GM12878 (cell line): ENCODE data around the gene WDSUB1. TPM values are rescaled to one million over a fixed set of nuclear protein-coding genes. Genes with fewer than 3 reads are reported as not detected.

Experiments used
- BMI1 ChIP-seq: fragments of 450-650 bp; IDR thresholded peaks from 2 replicates; pipeline ENCODE4 v1.6.1; 2016; ENCODE audit warnings: mild to moderate bottlenecking, moderate library complexity, borderline replicate concordance
- CBX3 ChIP-seq: fragments of 200-600 bp; sonication (generic); IDR thresholded peaks from 2 replicates; pipeline ENCODE4 v1.6.1; 2016; ENCODE audit warnings: low read depth, borderline replicate concordance
- CEBPB ChIP-seq, 2 experiments: fragments of 150-350 bp in 1 of 2; IDR thresholded peaks; 2 replicates each; pipeline ENCODE4 v1.6.1; 2012 to 2014; ENCODE audit warnings: low read depth in 2 of 2, low read length in 2 of 2, borderline replicate concordance in 1 of 2, inconsistent platforms in 1 of 2
- FOXM1 ChIP-seq: IDR thresholded peaks from 2 replicates; pipeline ENCODE4 v1.6.1; 2012; ENCODE audit warnings: low read depth, mild to moderate bottlenecking, inconsistent platforms, low read length, moderate library complexity
- GABPA ChIP-seq: IDR thresholded peaks from 2 replicates; pipeline ENCODE4 v1.6.1; 2014; ENCODE audit warnings: antibody characterized with exemption, low read depth, mild to moderate bottlenecking, inconsistent platforms
- IKZF1 ChIP-seq: fragments of 450-650 bp; conservative IDR thresholded peaks from 2 replicates; pipeline ENCODE4 v1.6.1; 2017; ENCODE audit warnings: antibody characterized with exemption, mild to moderate bottlenecking
- IRF4 ChIP-seq: IDR thresholded peaks from 2 replicates; pipeline ENCODE4 v1.6.1; 2011; ENCODE audit warnings: low read depth, low read length
- JUNB ChIP-seq: IDR thresholded peaks from 2 replicates; pipeline ENCODE4 v1.6.1; 2016; ENCODE audit warnings: antibody characterized with exemption, mild to moderate bottlenecking
- KLF5 ChIP-seq: fragments of 450-650 bp; IDR thresholded peaks from 2 replicates; pipeline ENCODE4 v1.6.1; 2014; ENCODE audit warnings: mild to moderate bottlenecking; ENCODE audit not compliant: partially characterized antibody
- LARP7 ChIP-seq: fragments of 450-650 bp; IDR thresholded peaks from 2 replicates; pipeline ENCODE4 v1.6.1; 2017; ENCODE audit warnings: mild to moderate bottlenecking
- MEF2A ChIP-seq: IDR thresholded peaks from 2 replicates; pipeline ENCODE4 v1.6.1; 2011; ENCODE audit warnings: low read depth, mild to moderate bottlenecking, low read length, moderate library complexity; ENCODE audit not compliant: insufficient read depth
- MXI1 ChIP-seq: fragments of 150-350 bp; IDR thresholded peaks from 2 replicates; pipeline ENCODE4 v1.6.1; 2011; ENCODE audit warnings: low read depth, mild to moderate bottlenecking, inconsistent platforms, low read length, improper control_type of control experiment
- NKRF ChIP-seq: fragments of 450-650 bp; conservative IDR thresholded peaks from 2 replicates; pipeline ENCODE4 v1.6.1; 2017; ENCODE audit warnings: mild to moderate bottlenecking, moderate library complexity
- POU2F2 ChIP-seq: IDR thresholded peaks from 3 replicates; pipeline ENCODE4 v1.6.1; 2011; ENCODE audit warnings: low read depth, mild to moderate bottlenecking, low read length, borderline replicate concordance
- RAD51 ChIP-seq: fragments of 450-650 bp; IDR thresholded peaks from 2 replicates; pipeline ENCODE4 v1.6.1; 2016; ENCODE audit warnings: moderate library complexity, mild to moderate bottlenecking, inconsistent platforms
- RELB ChIP-seq: fragments of 450-650 bp; IDR thresholded peaks from 2 replicates; pipeline ENCODE4 v1.6.1; 2017; ENCODE audit warnings: low read depth, mild to moderate bottlenecking, moderate library complexity
- RFX5 ChIP-seq: IDR thresholded peaks from 2 replicates; pipeline ENCODE4 v1.6.1; 2011; ENCODE audit warnings: low read depth, low read length, improper control_type of control experiment
- RUNX3 ChIP-seq: IDR thresholded peaks from 2 replicates; pipeline ENCODE4 v1.6.1; 2012; ENCODE audit warnings: low read length, inconsistent platforms
- SIN3A ChIP-seq: IDR thresholded peaks from 2 replicates; pipeline ENCODE4 v1.6.1; 2012; ENCODE audit warnings: low read depth, low read length, improper control_type of control experiment
- ZNF207 ChIP-seq: fragments of 450-650 bp; IDR thresholded peaks from 2 replicates; pipeline ENCODE4 v1.6.1; 2014; ENCODE audit warnings: antibody characterized with exemption, mild to moderate bottlenecking, borderline replicate concordance
- ZNF24 ChIP-seq: fragments of 450-650 bp; IDR thresholded peaks from 2 replicates; pipeline ENCODE4 v1.6.1; 2017; ENCODE audit warnings: antibody characterized with exemption, mild to moderate bottlenecking
- polyA plus RNA-seq, 11 experiments: library from polyadenylated mRNA; depleted of rRNA in 4 of 11; unstranded in 6 of 11; stranded (reverse) in 5 of 11; fragments of >200 nt; fragmentation: Nextera tagmentation in 4 of 11; fragmentation: Illumina TruSeq in 1 of 11; extraction: Ambion mirVana in 4 of 11; extraction: Trizol in 1 of 11; gene quantifications; 1 replicate in 1 of 11; 2 replicates in 10 of 11; pipeline versions ENCODE4 v1.2.1 to v1.2.3, GENCODE V29; 2011 to 2016; ENCODE audit warnings: inconsistent platforms in 2 of 11, missing spikeins in 2 of 11, low read depth in 1 of 11
- total RNA-seq, 4 experiments: library from RNA; depleted of rRNA in 3 of 4; stranded (reverse); fragments of >200 nt in 3 of 4; fragmentation: Illumina TruSeq in 1 of 4; extraction: Trizol in 1 of 4; gene quantifications; 2 replicates each; pipeline versions ENCODE4 v1.2.1 to v1.2.3, GENCODE V29; 2013 to 2021
- TF ChIP-seq, protein P1 (sequence below): fragments of 450-650 bp; formaldehyde crosslinking; IDR thresholded peaks from 2 replicates; pipeline ENCODE4 v1.5.0; 2022; ENCODE audit warnings: mild to moderate bottlenecking, missing genetic modification characterization

Gene WDSUB1
- total and polyA plus RNA-seq, 10 of the 15 experiments (the other 5 are each of a cell fraction or from before 2014, with no cell fraction given), result 4.4 to 12.7 (median 7.6) TPM

- no peak for TF ChIP-seq NKRF
- 0 out of 2 replicates have a peak, but pooled peaks have one; percentile 46 for TF ChIP-seq RELB
- no peak for TF ChIP-seq MEF2A
- no peak for TF ChIP-seq RAD51
- no peak for TF ChIP-seq SIN3A
- TF ChIP-seq KLF5, result no peak
- TF ChIP-seq IKZF1, result peak; percentile 39
- peak; percentile 71 for TF ChIP-seq MXI1
- TF ChIP-seq, protein P1, sequence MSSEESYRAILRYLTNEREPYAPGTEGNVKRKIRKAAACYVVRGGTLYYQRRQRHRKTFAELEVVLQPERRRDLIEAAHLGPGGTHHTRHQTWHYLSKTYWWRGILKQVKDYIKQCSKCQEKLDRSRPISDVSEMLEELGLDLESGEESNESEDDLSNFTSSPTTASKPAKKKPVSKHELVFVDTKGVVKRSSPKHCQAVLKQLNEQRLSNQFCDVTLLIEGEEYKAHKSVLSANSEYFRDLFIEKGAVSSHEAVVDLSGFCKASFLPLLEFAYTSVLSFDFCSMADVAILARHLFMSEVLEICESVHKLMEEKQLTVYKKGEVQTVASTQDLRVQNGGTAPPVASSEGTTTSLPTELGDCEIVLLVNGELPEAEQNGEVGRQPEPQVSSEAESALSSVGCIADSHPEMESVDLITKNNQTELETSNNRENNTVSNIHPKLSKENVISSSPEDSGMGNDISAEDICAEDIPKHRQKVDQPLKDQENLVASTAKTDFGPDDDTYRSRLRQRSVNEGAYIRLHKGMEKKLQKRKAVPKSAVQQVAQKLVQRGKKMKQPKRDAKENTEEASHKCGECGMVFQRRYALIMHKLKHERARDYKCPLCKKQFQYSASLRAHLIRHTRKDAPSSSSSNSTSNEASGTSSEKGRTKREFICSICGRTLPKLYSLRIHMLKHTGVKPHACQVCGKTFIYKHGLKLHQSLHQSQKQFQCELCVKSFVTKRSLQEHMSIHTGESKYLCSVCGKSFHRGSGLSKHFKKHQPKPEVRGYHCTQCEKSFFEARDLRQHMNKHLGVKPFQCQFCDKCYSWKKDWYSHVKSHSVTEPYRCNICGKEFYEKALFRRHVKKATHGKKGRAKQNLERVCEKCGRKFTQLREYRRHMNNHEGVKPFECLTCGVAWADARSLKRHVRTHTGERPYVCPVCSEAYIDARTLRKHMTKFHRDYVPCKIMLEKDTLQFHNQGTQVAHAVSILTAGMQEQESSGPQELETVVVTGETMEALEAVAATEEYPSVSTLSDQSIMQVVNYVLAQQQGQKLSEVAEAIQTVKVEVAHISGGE (CRISPR knock-in tag), result no peak
- no peak for TF ChIP-seq ZNF24
- TF ChIP-seq ZNF207, result no peak
- no peak for TF ChIP-seq GABPA
- peak; percentile 68 for TF ChIP-seq RUNX3
- TF ChIP-seq LARP7, result no peak
- no peak for TF ChIP-seq JUNB
- TF ChIP-seq CBX3, result no peak
- no peak for TF ChIP-seq FOXM1
- peak; percentile 86 for TF ChIP-seq BMI1
- no peak for TF ChIP-seq POU2F2
- no peak for TF ChIP-seq IRF4
- TF ChIP-seq CEBPB (IDR thresholded peaks at IDR 0.05; ENCODE audit: borderline replicate concordance in 1 of 2, low read depth in 2 of 2, low read length in 2 of 2), result no peak
- no peak for TF ChIP-seq RFX5
Observed at GRCh38 chr2:159201360-159202063, 85.0 kb downstream of the WDSUB1 start (continued).
